ENCODE measurements around the gene EMILIN1. TPM values are rescaled to one million over a fixed set of nuclear protein-coding genes. Genes with fewer than 3 reads are reported as not detected.

Gene EMILIN1
- total and polyA plus RNA-seq, 2 of the 4 experiments (the other 2 are of a cell fraction) = 26.5 to 95.6 TPM

- H2BK15ac ChIP-seq (ENCODE audit: low read depth, low read length) = no peak overlapping the region
- H3K23ac ChIP-seq (ENCODE audit: low read depth, low read length) = no peak overlapping the region
- no peak overlapping the region for H2BK20ac ChIP-seq (ENCODE audit: low read depth, low read length)
- H3K56ac ChIP-seq (ENCODE audit: extremely low read depth, insufficient read depth, low read length) = no peak overlapping the region
- no peak overlapping the region for H2BK120ac ChIP-seq (ENCODE audit: low read depth, low read length)
- ATAC-seq (ENCODE audit: low read depth) = no peak
- H2AK9ac ChIP-seq (replicated peaks; ENCODE audit: low read depth, low read length, poor library complexity) = no peak overlapping the region
- H2BK5ac ChIP-seq (ENCODE audit: low read depth, low read length, poor library complexity, severe bottlenecking) = no peak overlapping the region
- dilution Hi-C loops (cut with HindIII; ENCODE audit: low sequenced_read_pairs, unreplicated experiment) = no loop called here
- TF ChIP-seq BHLHE40 (IDR thresholded peaks at IDR 0.05; ENCODE audit: low read depth, low read length) (no peak), MAZ (IDR thresholded peaks at IDR 0.05; ENCODE audit: borderline replicate concordance, low read depth, low read length) (no peak), RCOR1 (IDR thresholded peaks at IDR 0.05; ENCODE audit: insufficient replicate concordance, low read length) (no peak), RFX5 (IDR thresholded peaks at IDR 0.05; ENCODE audit: low read depth, low read length) (no peak), CHD1 (IDR thresholded peaks at IDR 0.05; ENCODE audit: low read depth, low read length) (no peak), ELK1 (IDR thresholded peaks at IDR 0.05; ENCODE audit: borderline replicate concordance, low read depth, low read length) (no peak), NFE2L2 (IDR thresholded peaks at IDR 0.05; ENCODE audit: low read depth, low read length) (no peak), CEBPB (IDR thresholded peaks at IDR 0.05; ENCODE audit: low read depth, low read length) (no peak), POLR2A (IDR thresholded peaks at IDR 0.05; ENCODE audit: low read depth, low read length) (no peak), MAFK (IDR thresholded peaks at IDR 0.05; ENCODE audit: low read depth, low read length) (no peak)
- no peak overlapping the region for H2AFZ ChIP-seq (replicated peaks; ENCODE audit: low read length, poor library complexity)
- no peak overlapping the region for H3K18ac ChIP-seq (ENCODE audit: low read depth, low read length)
- H4K91ac ChIP-seq (ENCODE audit: insufficient read depth, low read depth, low read length) = no peak overlapping the region
- H3K4ac ChIP-seq (ENCODE audit: low read depth, low read length) = no peak overlapping the region
- H4K5ac ChIP-seq (ENCODE audit: low read depth, low read length) = no peak overlapping the region
- H3K9me1 ChIP-seq (ENCODE audit: insufficient read depth, low read length) = no peaks in the 10 kb centered on the region
- H3K4me2 ChIP-seq (ENCODE audit: low read depth, low read length) = no peak overlapping the region
- no peaks in the 10 kb centered on the region for H3K36me3 ChIP-seq (ENCODE audit: control insufficient read depth, insufficient read depth, low read length)
- WGBS, 2 experiments (ENCODE audit: extremely low coverage in 2 of 2, insufficient read length in 1 of 2) = no CpG with 5 or more reads among the region's 3 CpGs
- no peaks in the 10 kb centered on the region for H3K79me1 ChIP-seq (ENCODE audit: low read depth in 1 of 2, low read length in 2 of 2)
- in situ Hi-C loops (cut with MboI; ENCODE audit: low sequenced_read_pairs) = no loop called here
- no peak overlapping the region for H3K9ac ChIP-seq (ENCODE audit: low read depth, low read length)
- H3K27me3 ChIP-seq (ENCODE audit: control insufficient read depth, insufficient read depth, low read length) = peaks cover 46% of the 10 kb centered on the region
- H4K20me1 ChIP-seq (ENCODE audit: insufficient read depth, low read length) = no peaks in the 10 kb centered on the region
- ChIA-PET POLR2A (ENCODE audit: unreplicated experiment) (no interaction called here), CTCF (interaction anchor here (1.6 kb wide), 1 partner anchor 28 kb away, joined by 4 read pairs; no protein-coding TSS in a partner anchor)
- H2AK5ac ChIP-seq (ENCODE audit: low read depth, low read length) = no peak overlapping the region
- H3K4me1 ChIP-seq (ENCODE audit: control insufficient read depth, insufficient read depth, low read length) = no peaks in the 10 kb centered on the region
- H3K27ac ChIP-seq (ENCODE audit: insufficient read depth, low read length) = no peak overlapping the region
- no peak overlapping the region for H3K4me3 ChIP-seq (ENCODE audit: insufficient read depth, low read depth, low read length)
- intact Hi-C loops (cut with micrococcal nuclease) = no loop called here
- no TSS peak for BruUV-seq (replicated peaks)
- no peak overlapping the region for H4K8ac ChIP-seq (ENCODE audit: low read depth in 2 of 2, low read length in 2 of 2)
- no peak for DNase-seq
- no peak overlapping the region for H3K14ac ChIP-seq (replicated peaks; ENCODE audit: low read depth, low read length)
- no peaks in the 10 kb centered on the region for H3K9me3 ChIP-seq (ENCODE audit: control insufficient read depth, insufficient read depth, low read length)
Observed at GRCh38 chr2:27105981-27106380, 27.6 kb downstream of the EMILIN1 start.

All from IMR-90 (cell line).